GM21381 (cell line): ENCODE measurements around the gene CTBS.
"Not testable (repeated sequence)": the region's sequence is repeated elsewhere in the genome, so short reads cannot be mapped to it uniquely, and the experiment has no call there.

Experiments
- ATAC-seq: cut with Tn5 transposase; IDR thresholded peaks from one replicate; pipeline ENCODE4 v1.9.1; 2021; ENCODE audit warnings: mild to moderate bottlenecking, moderate library complexity; ENCODE audit not compliant: unreplicated experiment

CTBS gene

GRCh38 chr1:84573967-84574842 is at the start of gene CTBS:
Gene CTBS, minus strand, starts transcription at chr1:84574440. Its CDS starts 25 bp downstream, at chr1:84574415.
- peak; percentile 78 for ATAC-seq

- ATAC-seq = no peak
These were observed 47.3 kb upstream of the CTBS start for GRCh38 chr1:84621553-84621952.

- ATAC-seq = peak; percentile 92
These were observed 46.6 kb upstream of the CTBS start for GRCh38 chr1:84620720-84621313.

- no peak for ATAC-seq
These were observed 45.3 kb upstream of the CTBS start for GRCh38 chr1:84619383-84620102.

GRCh38 chr1:84617349-84617748 is 43.1 kb upstream of the CTBS start:
- ATAC-seq = no peak

- ATAC-seq = no peak
These were observed 41.5 kb upstream of the CTBS start for GRCh38 chr1:84615790-84616189.

GRCh38 chr1:84613887-84614286 is 39.6 kb upstream of the CTBS start:
- no peak for ATAC-seq

- no peak for ATAC-seq
These were observed 38.8 kb upstream of the CTBS start for GRCh38 chr1:84613026-84613425.

GRCh38 chr1:84611796-84612195 is 37.6 kb upstream of the CTBS start:
- ATAC-seq = no peak

- no peak for ATAC-seq
These were observed 36.9 kb upstream of the CTBS start for GRCh38 chr1:84611091-84611490.

GRCh38 chr1:84606977-84607376 is 32.7 kb upstream of the CTBS start:
- no peak for ATAC-seq

- no peak for ATAC-seq
These were observed 30.9 kb upstream of the CTBS start for GRCh38 chr1:84605157-84605556.

- ATAC-seq = no peak
These were observed 29.9 kb upstream of the CTBS start for GRCh38 chr1:84603941-84604830.

- ATAC-seq = no peak
These were observed 29.0 kb upstream of the CTBS start for GRCh38 chr1:84603223-84603622.

GRCh38 chr1:84600796-84601195 is 26.6 kb upstream of the CTBS start:
- ATAC-seq = no peak

- peak; percentile 74 for ATAC-seq
These were observed 24.9 kb upstream of the CTBS start for GRCh38 chr1:84598846-84599741.

- ATAC-seq = no peak
These were observed 24.2 kb upstream of the CTBS start for GRCh38 chr1:84598418-84598817.

- ATAC-seq = no peak
These were observed 22.8 kb upstream of the CTBS start for GRCh38 chr1:84597011-84597410.

- ATAC-seq = not testable (repeated sequence)
These were observed 20.7 kb upstream of the CTBS start for GRCh38 chr1:84594959-84595358.

- ATAC-seq = no peak
These were observed 12.9 kb upstream of the CTBS start for GRCh38 chr1:84587099-84587498.
